Middle frontal gyrus (tissue), 1 donor: ENCODE measurements around the gene SZRD1.
"Not testable (repeated sequence)": the region's sequence is repeated elsewhere in the genome, so short reads cannot be mapped to it uniquely, and the experiment has no call there.

Experiments
- DNase-seq: peaks from one replicate; pipeline ENCODE4 v3.0.0-alpha.2; 2015; ENCODE audit warnings: low spot score; ENCODE audit errors: extremely low spot score

Gene SZRD1

GRCh38 chr1:16366722-16367257 lies at the start of gene SZRD1:
TSS of gene SZRD1 (plus strand) at chr1:16367242. CDS start at chr1:16367258, 16 bp downstream.
- peak; percentile 96 for DNase-seq

GRCh38 chr1:16318555-16318954 lies 48.5 kb upstream of the SZRD1 start:
- DNase-seq, result no peak

- no peak for DNase-seq
Measured at GRCh38 chr1:16321176-16321867, 45.7 kb upstream of the SZRD1 start.

- no peak for DNase-seq
Measured at GRCh38 chr1:16324456-16324890, 42.6 kb upstream of the SZRD1 start.

GRCh38 chr1:16326833-16327404 lies 40.1 kb upstream of the SZRD1 start:
- DNase-seq, result no peak

- no peak for DNase-seq
Measured at GRCh38 chr1:16334655-16335340, 32.2 kb upstream of the SZRD1 start.

- no peak for DNase-seq
Measured at GRCh38 chr1:16338961-16339360, 28.1 kb upstream of the SZRD1 start.

- DNase-seq, result no peak
Measured at GRCh38 chr1:16340673-16341072, 26.4 kb upstream of the SZRD1 start.

- DNase-seq, result no peak
Measured at GRCh38 chr1:16342331-16343062, 24.5 kb upstream of the SZRD1 start.

GRCh38 chr1:16343276-16343675 lies 23.8 kb upstream of the SZRD1 start:
- not testable (repeated sequence) for DNase-seq

GRCh38 chr1:16348414-16349182 lies 18.4 kb upstream of the SZRD1 start:
- no peak for DNase-seq

GRCh38 chr1:16349847-16350406 lies 17.1 kb upstream of the SZRD1 start:
- no peak for DNase-seq

- no peak for DNase-seq
Measured at GRCh38 chr1:16351456-16351993, 15.5 kb upstream of the SZRD1 start.

- peak; percentile 86 for DNase-seq
Measured at GRCh38 chr1:16351994-16352841, 14.8 kb upstream of the SZRD1 start, which contains the start of gene FBXO42. TSS of gene FBXO42 (minus strand) at chr1:16352480. CDS start at chr1:16315418, 37,062 bp downstream.

GRCh38 chr1:16352842-16353535 lies 14.1 kb upstream of the SZRD1 start:
- no peak for DNase-seq

- DNase-seq, result no peak
Measured at GRCh38 chr1:16354619-16355018, 12.4 kb upstream of the SZRD1 start.

- no peak for DNase-seq
Measured at GRCh38 chr1:16356867-16357266, 10.2 kb upstream of the SZRD1 start.

- not testable (repeated sequence) for DNase-seq
Measured at GRCh38 chr1:16365146-16365498, 1.9 kb upstream of the SZRD1 start.
